ENCODE measurements around the gene MAG. TPM values are rescaled to one million over a fixed set of nuclear protein-coding genes. Genes with fewer than 3 reads are reported as not detected.

Gene MAG
- total RNA-seq, 1 donor from 2014 or later: 1.6 TPM

GRCh38 chr19:35330475-35330874, 38.5 kb downstream of the MAG start:
- Histone ChIP-seq H3K27ac (ENCODE audit: low read depth, low read length) (no peak overlapping the region), H3K9ac (ENCODE audit: low read depth in 1 of 3, low read length in 3 of 3) (no peak overlapping the region), H3K9me3 (ENCODE audit: control insufficient read depth in 3 of 3, low read length in 3 of 3) (no peaks in the 10 kb centered on the region), H3K4me1 (ENCODE audit: control insufficient read depth in 3 of 3, insufficient read depth in 3 of 3, low read length in 3 of 3) (no peaks in the 10 kb centered on the region), H3K27me3 (ENCODE audit: control insufficient read depth in 3 of 3, insufficient read depth in 3 of 3, low read length in 3 of 3) (peaks cover 29 to 45% (median 38%) of the 10 kb centered on the region in 3 donors), H3K4me3 (ENCODE audit: low read length in 3 of 3) (no peak overlapping the region), H3K36me3 (ENCODE audit: control insufficient read depth in 3 of 3, insufficient read depth in 3 of 3, low read length in 3 of 3) (no peaks in the 10 kb centered on the region)

- no peaks in the 10 kb centered on the region for H3K36me3 ChIP-seq (ENCODE audit: control insufficient read depth in 3 of 3, insufficient read depth in 3 of 3, low read length in 3 of 3)
- no peaks in the 10 kb centered on the region for H3K9me3 ChIP-seq (ENCODE audit: control insufficient read depth in 3 of 3, low read length in 3 of 3)
- no peak overlapping the region for H3K4me3 ChIP-seq (ENCODE audit: low read length in 3 of 3)
- H3K4me1 ChIP-seq (ENCODE audit: control insufficient read depth in 3 of 3, insufficient read depth in 3 of 3, low read length in 3 of 3): no peaks in the 10 kb centered on the region
- H3K9ac ChIP-seq (ENCODE audit: low read depth in 1 of 3, low read length in 3 of 3): no peak overlapping the region
- no peak overlapping the region for H3K27ac ChIP-seq (ENCODE audit: low read depth, low read length)
- H3K27me3 ChIP-seq (ENCODE audit: control insufficient read depth in 3 of 3, insufficient read depth in 3 of 3, low read length in 3 of 3): peaks cover 29 to 48% (median 33%) of the 10 kb centered on the region in 3 donors
These were observed 39.7 kb downstream of the MAG start for GRCh38 chr19:35331551-35332214.

- Histone ChIP-seq H3K36me3 (ENCODE audit: control insufficient read depth in 3 of 3, insufficient read depth in 3 of 3, low read length in 3 of 3) (no peaks in the 10 kb centered on the region), H3K9me3 (ENCODE audit: control insufficient read depth in 3 of 3, low read length in 3 of 3) (no peaks in the 10 kb centered on the region), H3K9ac (ENCODE audit: low read depth in 1 of 3, low read length in 3 of 3) (no peak overlapping the region), H3K27me3 (ENCODE audit: control insufficient read depth in 3 of 3, insufficient read depth in 3 of 3, low read length in 3 of 3) (peaks cover 28 to 45% (median 29%) of the 10 kb centered on the region in 3 donors), H3K27ac (ENCODE audit: low read depth, low read length) (no peak overlapping the region), H3K4me1 (ENCODE audit: control insufficient read depth in 3 of 3, insufficient read depth in 3 of 3, low read length in 3 of 3) (no peaks in the 10 kb centered on the region), H3K4me3 (ENCODE audit: low read length in 3 of 3) (no peak overlapping the region)
These were observed 40.9 kb downstream of the MAG start for GRCh38 chr19:35332817-35333216.

GRCh38 chr19:35334144-35334753, 42.3 kb downstream of the MAG start:
- H3K4me3 ChIP-seq (ENCODE audit: low read length in 3 of 3): no peak overlapping the region
- H3K27ac ChIP-seq (ENCODE audit: low read depth, low read length): no peak overlapping the region
- no peaks in the 10 kb centered on the region for H3K4me1 ChIP-seq (ENCODE audit: control insufficient read depth in 3 of 3, insufficient read depth in 3 of 3, low read length in 3 of 3)
- H3K9me3 ChIP-seq (ENCODE audit: control insufficient read depth in 3 of 3, low read length in 3 of 3): no peaks in the 10 kb centered on the region
- no peak overlapping the region for H3K9ac ChIP-seq (ENCODE audit: low read depth in 1 of 3, low read length in 3 of 3)
- peaks cover 24 to 39% (median 25%) of the 10 kb centered on the region in 3 donors for H3K27me3 ChIP-seq (ENCODE audit: control insufficient read depth in 3 of 3, insufficient read depth in 3 of 3, low read length in 3 of 3)
- H3K36me3 ChIP-seq (ENCODE audit: control insufficient read depth in 3 of 3, insufficient read depth in 3 of 3, low read length in 3 of 3): no peaks in the 10 kb centered on the region

- Histone ChIP-seq H3K27me3 (ENCODE audit: control insufficient read depth in 3 of 3, insufficient read depth in 3 of 3, low read length in 3 of 3) (peaks cover 18 to 32% (median 20%) of the 10 kb centered on the region in 3 donors), H3K9ac (ENCODE audit: low read depth in 1 of 3, low read length in 3 of 3) (no peak overlapping the region), H3K9me3 (ENCODE audit: control insufficient read depth in 3 of 3, low read length in 3 of 3) (no peaks in the 10 kb centered on the region), H3K27ac (ENCODE audit: low read depth, low read length) (no peak overlapping the region), H3K36me3 (ENCODE audit: control insufficient read depth in 3 of 3, insufficient read depth in 3 of 3, low read length in 3 of 3) (no peaks in the 10 kb centered on the region), H3K4me1 (ENCODE audit: control insufficient read depth in 3 of 3, insufficient read depth in 3 of 3, low read length in 3 of 3) (no peaks in the 10 kb centered on the region), H3K4me3 (ENCODE audit: low read length in 3 of 3) (no peak overlapping the region)
These were observed 44.4 kb downstream of the MAG start for GRCh38 chr19:35336166-35336955.

- Histone ChIP-seq H3K4me3 (ENCODE audit: low read length in 3 of 3) (no peak overlapping the region), H3K9me3 (ENCODE audit: control insufficient read depth in 3 of 3, low read length in 3 of 3) (no peaks in the 10 kb centered on the region), H3K4me1 (ENCODE audit: control insufficient read depth in 3 of 3, insufficient read depth in 3 of 3, low read length in 3 of 3) (no peaks in the 10 kb centered on the region), H3K27ac (ENCODE audit: low read depth, low read length) (no peak overlapping the region), H3K36me3 (ENCODE audit: control insufficient read depth in 3 of 3, insufficient read depth in 3 of 3, low read length in 3 of 3) (no peaks in the 10 kb centered on the region), H3K9ac (ENCODE audit: low read depth in 1 of 3, low read length in 3 of 3) (no peak overlapping the region), H3K27me3 (ENCODE audit: control insufficient read depth in 3 of 3, insufficient read depth in 3 of 3, low read length in 3 of 3) (peaks cover 17 to 26% (median 17%) of the 10 kb centered on the region in 3 donors)
These were observed 45.4 kb downstream of the MAG start for GRCh38 chr19:35337097-35337983.

- no peak overlapping the region for H3K4me3 ChIP-seq (ENCODE audit: low read length in 3 of 3)
- no peaks in the 10 kb centered on the region for H3K4me1 ChIP-seq (ENCODE audit: control insufficient read depth in 3 of 3, insufficient read depth in 3 of 3, low read length in 3 of 3)
These were observed 46.0 kb downstream of the MAG start for GRCh38 chr19:35337984-35338296.

GRCh38 chr19:35340431-35340830, 48.5 kb downstream of the MAG start:
- peaks cover 10 to 15% (median 11%) of the 10 kb centered on the region in 3 donors for H3K27me3 ChIP-seq (ENCODE audit: control insufficient read depth in 3 of 3, insufficient read depth in 3 of 3, low read length in 3 of 3)
- H3K4me3 ChIP-seq (ENCODE audit: low read length in 3 of 3): no peak overlapping the region
- no peak overlapping the region for H3K27ac ChIP-seq (ENCODE audit: low read depth, low read length)
- no peaks in the 10 kb centered on the region for H3K9me3 ChIP-seq (ENCODE audit: control insufficient read depth in 3 of 3, low read length in 3 of 3)
- no peaks in the 10 kb centered on the region for H3K36me3 ChIP-seq (ENCODE audit: control insufficient read depth in 3 of 3, insufficient read depth in 3 of 3, low read length in 3 of 3)
- no peaks in the 10 kb centered on the region for H3K4me1 ChIP-seq (ENCODE audit: control insufficient read depth in 3 of 3, insufficient read depth in 3 of 3, low read length in 3 of 3)
- H3K9ac ChIP-seq (ENCODE audit: low read depth in 1 of 3, low read length in 3 of 3): no peak overlapping the region

More at GRCh38 chr19:35337984-35338296, 46.0 kb downstream of the MAG start:
- H3K9ac ChIP-seq (ENCODE audit: low read depth in 1 of 3, low read length in 3 of 3): no peak overlapping the region
- peaks cover 13 to 21% (median 14%) of the 10 kb centered on the region in 3 donors for H3K27me3 ChIP-seq (ENCODE audit: control insufficient read depth in 3 of 3, insufficient read depth in 3 of 3, low read length in 3 of 3)
- no peaks in the 10 kb centered on the region for H3K36me3 ChIP-seq (ENCODE audit: control insufficient read depth in 3 of 3, insufficient read depth in 3 of 3, low read length in 3 of 3)
- no peak overlapping the region for H3K27ac ChIP-seq (ENCODE audit: low read depth, low read length)
- no peaks in the 10 kb centered on the region for H3K9me3 ChIP-seq (ENCODE audit: control insufficient read depth in 3 of 3, low read length in 3 of 3)

- H3K4me1 ChIP-seq (ENCODE audit: control insufficient read depth in 3 of 3, insufficient read depth in 3 of 3, low read length in 3 of 3): no peaks in the 10 kb centered on the region
- no peak overlapping the region for H3K4me3 ChIP-seq (ENCODE audit: low read length in 3 of 3)
These were observed 49.0 kb downstream of the MAG start for GRCh38 chr19:35341006-35341405.

More at GRCh38 chr19:35341006-35341405, 49.0 kb downstream of the MAG start:
- Histone ChIP-seq H3K27ac (ENCODE audit: low read depth, low read length) (no peak overlapping the region), H3K9ac (ENCODE audit: low read depth in 1 of 3, low read length in 3 of 3) (no peak overlapping the region), H3K9me3 (ENCODE audit: control insufficient read depth in 3 of 3, low read length in 3 of 3) (no peaks in the 10 kb centered on the region), H3K27me3 (ENCODE audit: control insufficient read depth in 3 of 3, insufficient read depth in 3 of 3, low read length in 3 of 3) (peaks cover 14 to 20% (median 17%) of the 10 kb centered on the region in 3 donors), H3K36me3 (ENCODE audit: control insufficient read depth in 3 of 3, insufficient read depth in 3 of 3, low read length in 3 of 3) (no peaks in the 10 kb centered on the region)
